Activated CD4-positive, alpha-beta T cell treated with anti-CD3 and anti-CD28 coated beads, Interleukin-2, amount 50 U/mL, for 16 hours (primary cell): Measurements from ENCODE around the gene ADARB2.

ENCODE experiments used
- DNase-seq: peaks from one replicate; pipeline ENCODE4 v3.0.0-alpha.2; 2020

Gene ADARB2

DNA sequence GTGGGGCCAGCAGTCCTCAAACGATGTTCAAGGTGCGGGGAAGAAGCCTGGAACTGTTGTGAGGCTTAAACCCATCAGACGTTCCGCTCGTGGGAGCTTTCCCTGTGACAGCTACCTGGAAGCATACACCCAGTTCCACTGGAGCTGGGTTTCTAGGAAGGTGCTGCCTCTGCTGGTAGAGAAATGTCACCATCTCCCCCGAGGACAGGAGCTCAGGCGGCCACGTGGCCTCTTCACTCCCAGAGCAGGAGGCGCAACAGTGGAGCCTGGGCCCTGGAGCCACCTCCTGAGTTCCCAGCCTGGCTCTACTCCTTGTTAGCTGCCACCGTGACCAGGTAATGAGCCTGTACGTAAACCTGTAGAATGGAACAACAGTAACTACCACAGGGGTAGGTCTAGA is 156.1 kb downstream of the ADARB2 start:
- DNase-seq, result no peak

DNA sequence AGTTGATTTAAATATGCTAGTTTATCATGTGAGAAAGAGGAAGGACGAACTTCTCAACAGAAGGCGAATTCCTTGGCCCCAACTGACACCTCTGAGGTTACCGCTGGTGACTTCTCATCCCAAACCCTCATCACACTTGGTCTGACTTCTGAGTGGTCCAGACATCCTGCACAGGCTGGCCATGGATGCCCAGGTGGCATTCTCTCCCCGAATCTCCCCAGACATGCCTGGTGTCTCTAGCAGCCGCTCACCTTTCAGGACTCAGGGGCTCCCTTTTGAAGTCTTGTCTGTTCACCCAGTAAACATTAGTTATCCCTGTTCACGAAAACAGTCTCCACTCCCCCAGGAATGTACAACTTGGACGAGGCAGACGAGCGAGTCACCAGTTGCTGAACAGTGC is 157.7 kb downstream of the ADARB2 start:
- no peak for DNase-seq

DNA sequence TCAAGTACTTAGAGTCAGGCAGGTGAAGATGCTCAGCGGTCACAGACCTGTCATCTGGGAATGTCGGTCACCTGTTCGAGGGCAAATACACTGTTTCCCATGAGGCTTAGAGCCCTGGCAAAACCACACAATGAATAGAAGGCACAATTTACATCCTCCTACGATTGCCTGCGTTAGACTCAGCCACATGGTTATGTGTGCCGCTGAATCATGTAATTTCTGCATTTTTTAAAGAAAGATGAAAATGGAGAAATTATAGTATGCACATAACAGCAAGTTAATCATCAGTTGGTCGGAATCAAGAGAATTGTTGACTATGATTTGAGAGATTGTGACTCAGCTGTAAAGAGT is 158.2 kb downstream of the ADARB2 start:
- DNase-seq, result no peak

DNA sequence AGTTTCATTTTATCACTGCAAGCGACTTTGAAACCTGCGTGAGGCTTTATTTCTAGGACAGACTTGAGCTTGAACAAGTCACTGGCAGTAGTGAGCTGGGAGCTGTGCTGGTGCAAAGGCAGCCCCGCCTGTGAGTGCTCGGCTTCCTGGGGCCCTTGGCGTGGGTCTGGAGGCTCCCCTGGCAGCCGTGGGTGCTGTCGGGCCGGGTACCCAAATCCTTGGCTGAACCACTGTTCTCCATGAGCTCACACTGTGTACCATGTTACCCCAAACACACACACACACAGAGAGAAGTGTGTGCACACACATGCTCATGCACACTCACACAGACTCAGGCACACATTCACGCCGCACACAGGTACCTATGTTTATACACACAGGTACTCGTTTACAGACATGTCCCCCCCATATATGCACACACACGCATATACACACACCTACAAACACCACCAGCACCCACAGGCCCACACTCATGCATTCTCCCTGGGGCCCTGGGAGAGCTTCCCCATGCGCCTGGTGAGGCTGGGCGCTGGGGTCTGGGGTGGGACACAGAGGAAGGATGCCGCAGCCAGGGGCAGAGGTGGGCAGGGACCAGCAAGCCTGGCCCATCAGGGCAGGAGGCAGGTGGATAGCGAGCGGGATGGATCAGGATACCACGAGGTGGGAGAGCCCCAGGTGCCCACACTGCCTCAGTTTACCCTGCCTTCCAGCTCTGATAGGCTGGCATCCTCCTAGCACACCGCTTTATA is 158.8 kb downstream of the ADARB2 start:
- DNase-seq, result no peak

DNA sequence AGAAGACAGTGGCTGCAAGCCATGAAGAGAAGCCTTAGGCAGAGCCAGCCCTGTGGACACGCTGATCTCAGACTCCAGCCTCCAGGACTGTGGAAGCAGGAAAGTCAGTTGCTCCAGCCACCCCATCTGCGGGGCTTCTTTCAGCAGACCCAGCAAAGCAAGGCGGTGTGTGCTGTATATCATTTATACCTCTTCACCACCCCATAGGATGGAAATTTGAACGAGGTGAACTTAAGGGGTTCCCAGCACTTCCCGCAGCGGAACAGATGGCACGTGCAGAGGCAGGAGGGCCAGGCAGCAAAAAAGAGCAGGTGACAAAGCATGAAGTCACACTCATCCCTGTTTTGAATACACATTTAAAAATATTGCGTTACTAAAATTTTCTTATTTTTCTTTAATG is 159.4 kb downstream of the ADARB2 start:
- DNase-seq, result no peak

DNA sequence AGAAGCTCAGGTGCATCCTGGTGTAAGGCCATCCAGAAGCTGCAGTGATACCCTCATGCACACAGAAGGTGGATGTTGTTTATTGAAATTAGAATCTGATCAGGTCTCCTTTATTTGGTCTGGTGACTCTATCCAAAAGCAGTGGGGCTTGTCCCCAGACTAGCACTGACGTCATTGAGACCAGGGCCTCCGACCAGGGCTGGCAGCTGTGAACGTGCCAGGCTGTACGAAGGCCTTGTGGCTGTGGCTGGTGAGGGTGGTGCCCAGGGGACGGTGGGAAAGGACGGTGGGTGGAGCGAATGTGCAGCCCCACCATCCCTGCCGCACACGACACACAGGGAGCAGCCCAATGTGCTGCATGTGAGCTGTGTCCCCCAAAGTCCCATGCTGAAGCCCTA is 160.0 kb downstream of the ADARB2 start:
- no peak for DNase-seq

DNA sequence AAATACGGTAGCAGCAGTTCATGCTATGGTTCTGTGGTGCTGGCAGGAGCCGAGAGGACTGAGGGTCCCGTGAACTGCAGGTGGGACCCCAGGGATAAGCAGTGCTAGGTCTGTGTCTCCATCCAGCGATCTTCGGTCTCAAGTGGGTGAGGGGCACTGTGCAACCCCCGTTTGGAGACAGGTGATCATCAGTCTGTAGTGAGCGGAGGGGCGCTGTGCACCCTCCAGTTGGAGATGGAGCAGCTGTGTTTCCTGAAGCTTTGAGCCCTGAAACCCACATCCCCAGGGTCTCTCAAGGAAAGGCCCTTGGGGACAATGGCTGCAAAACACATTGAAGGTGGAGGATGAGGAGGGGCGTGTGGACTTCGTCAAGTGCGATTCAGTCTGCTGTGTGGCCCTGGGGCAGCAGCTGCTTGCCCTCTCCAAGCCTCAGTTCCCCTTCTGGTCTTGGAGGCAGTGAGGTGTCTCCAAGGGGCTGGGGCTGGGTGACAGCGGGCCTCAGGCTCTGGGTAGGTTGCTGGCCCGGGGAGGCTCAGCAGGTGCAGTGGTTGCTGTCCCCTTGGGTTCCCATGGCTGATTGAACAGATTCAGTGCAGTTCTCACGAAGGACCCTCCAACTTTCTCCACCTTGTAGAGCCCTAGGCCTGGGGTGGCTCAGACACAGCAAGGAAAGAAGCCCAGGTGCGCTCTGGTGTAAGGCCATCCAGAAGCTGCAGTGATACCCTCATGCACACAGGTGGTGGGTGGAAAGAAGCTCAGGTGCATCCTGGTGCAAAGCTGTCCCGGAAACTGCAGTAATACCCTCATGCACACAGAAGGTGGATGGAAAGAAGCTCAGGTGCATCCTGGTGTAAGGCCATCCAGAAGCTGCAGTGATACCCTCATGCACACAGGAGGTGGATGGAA is 160.6 kb downstream of the ADARB2 start:
- DNase-seq, result no peak

DNA sequence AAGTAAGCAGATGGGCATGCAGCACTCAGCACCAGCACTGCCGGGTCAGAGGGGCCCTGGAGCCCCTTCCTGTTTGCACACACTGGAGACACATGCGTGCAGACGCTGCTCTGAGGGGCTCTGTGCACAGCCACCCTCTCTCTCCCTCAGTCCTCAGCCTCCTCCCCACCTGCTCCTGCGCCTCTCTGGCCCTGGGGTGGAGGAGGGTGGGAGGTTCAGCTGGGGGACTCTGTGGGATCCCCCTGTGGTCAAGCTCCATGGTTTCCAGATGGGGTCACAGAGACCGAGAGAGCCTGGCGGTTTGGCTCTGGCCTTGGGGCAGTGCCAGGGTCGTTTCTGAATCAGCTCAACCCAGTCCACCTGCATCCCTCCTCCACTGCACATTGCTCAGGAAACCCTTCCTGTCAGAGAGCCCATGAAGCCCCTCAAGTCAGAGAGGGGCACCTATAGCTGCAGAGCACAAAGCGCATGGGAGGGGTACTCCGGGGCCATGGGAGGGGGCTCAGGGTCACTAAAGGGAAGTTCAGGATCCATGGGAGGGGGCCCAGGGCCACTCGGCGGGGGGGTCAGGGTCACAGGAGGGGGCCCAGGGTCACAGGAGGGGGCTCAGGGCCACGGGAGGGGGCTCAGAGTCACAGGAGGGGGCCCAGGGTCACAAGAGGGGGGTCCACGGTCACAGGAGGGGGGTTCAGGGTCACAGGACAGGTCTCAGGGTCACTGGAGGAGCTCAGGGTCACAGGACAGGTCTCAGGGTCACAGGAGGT is 161.7 kb downstream of the ADARB2 start:
- DNase-seq, result no peak

DNA sequence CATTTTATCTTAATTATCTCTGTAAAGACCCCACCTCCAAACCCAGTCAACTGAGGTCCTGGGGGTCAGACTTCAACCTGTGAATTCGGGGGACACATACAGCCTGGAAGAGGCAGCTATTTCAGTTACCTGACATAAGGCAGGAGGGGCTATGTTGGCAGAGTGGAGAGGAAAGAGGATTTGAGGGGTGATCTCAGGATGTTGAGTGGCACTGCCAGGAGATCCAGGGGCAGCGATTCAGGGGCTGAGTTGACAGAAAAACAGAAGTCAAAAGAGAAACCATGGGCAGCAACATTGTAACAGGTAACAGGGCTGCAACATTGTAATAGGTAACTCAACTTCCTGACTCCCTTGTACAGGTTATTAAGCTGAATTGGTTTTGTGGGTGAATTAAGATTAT is 162.6 kb downstream of the ADARB2 start:
- no peak for DNase-seq

DNA sequence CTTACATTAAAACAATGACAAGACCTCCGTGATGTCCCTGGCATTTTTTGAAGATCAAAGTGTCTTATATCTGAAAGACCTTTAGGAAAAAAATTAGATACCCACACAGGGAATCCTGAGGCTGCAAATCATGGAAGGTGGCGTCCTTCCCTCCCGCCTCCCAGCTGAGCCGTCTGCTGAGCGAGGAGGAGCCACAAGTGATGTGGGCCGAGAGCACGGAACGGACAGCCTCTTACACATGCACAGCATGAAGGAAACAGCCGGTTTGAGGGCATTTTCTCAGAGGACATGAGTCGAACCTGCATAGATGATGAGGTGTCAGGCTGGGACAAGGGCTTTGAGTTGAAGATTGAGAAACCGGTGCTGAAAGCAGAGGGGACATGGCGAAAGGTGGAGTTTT is 163.3 kb downstream of the ADARB2 start:
- DNase-seq, result no peak

DNA sequence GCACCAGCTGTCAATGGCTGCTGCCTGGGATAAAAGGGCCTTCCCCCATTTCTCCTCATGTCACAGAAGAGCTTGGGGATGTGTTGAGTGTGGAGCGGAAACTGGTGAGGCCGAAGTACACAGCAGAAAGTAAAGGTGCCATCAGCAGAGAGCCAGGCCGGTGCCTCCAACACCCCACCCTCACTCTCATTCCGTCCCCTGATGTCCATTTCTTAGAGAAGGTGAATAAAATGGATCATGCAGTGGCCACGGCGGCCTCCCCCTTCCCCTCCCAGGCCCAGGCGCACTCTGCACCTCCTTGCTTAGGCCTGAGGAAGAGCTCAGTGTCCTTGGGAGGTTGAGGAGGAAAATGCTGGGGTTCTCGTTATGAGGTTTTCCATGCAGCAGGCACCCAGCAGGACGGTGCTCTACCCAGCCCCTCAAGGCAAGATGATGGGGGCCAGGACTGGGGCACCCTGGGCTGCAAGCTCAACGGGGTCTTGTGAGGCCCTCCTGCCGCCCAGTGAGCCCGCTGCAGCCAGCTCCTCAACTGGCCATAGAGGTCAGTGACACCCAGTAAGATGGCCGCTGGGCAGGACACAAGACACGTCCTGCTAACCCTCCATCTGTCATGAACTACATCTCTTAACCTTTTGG is 163.9 kb downstream of the ADARB2 start:
- no peak for DNase-seq

DNA sequence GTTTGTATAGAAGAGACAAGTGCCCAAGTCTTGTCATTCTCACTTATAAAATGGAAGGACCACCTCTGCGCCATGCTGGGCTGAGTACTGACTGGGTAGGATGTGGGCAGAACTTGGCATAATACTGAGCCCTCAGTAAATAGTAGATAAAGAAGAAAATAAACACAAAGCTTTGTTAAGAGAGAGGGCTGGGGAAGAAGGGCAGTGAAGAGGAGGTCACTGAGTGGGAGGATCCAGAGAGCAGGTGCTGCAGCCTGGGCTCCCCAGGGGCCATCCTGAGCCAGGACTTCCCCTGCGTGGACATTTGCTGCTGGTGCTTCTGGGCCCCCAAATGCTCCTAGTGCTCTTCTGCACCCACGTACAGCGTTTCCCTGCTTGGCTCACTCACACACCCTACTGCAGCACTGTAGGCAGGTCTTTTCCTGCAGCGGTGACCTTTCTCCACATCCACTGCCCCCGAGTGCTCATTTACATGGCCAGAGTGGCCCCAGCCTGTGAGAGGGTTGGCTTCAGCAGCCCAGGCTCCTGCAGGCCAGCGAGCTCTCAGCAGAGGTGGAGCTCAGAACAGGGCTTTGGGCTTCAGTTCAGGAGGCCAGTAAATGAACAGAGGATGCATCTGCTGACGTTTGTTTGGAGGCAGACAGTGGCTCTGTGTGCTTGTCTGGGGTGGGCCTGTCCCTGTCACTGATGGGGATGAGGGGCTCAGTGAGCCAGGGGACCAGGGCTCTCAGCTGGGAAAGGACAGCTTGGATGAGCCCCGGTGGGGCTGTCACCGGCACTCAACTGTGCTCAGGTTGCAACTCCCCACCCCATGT is 164.6 kb downstream of the ADARB2 start:
- no peak for DNase-seq

DNA sequence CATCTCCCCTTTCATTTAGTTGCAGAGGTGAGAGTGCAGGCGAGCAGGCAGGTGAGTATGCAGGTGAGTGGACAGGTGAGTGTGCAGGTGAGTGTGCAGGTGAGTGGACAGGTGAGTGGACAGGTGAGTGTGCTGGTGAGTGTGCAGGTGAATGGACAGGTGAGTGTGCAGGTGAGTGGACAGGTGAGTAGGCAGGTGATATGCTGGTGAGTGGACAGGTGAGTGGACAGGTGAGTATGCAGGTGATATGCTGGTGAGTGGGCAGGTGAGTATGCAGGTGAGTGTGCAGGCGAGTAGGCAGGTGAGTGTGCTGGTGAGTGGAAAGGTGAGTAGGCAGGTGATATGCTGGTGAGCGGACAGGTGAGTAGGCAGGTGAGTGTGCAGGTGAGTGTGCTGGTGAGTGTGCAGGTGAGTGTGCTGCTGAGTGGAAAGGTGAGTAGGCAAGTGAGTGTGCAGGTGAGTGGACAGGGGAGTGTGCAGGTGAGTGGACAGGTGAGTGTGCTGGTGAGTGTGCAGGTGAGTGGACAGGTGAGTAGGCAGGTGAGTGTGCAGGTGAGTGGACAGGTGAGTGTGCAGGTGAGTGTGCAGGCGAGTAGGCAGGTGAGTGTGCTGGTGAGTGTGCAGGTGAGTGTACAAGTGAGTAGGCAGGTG is 165.6 kb downstream of the ADARB2 start:
- no peak for DNase-seq

DNA sequence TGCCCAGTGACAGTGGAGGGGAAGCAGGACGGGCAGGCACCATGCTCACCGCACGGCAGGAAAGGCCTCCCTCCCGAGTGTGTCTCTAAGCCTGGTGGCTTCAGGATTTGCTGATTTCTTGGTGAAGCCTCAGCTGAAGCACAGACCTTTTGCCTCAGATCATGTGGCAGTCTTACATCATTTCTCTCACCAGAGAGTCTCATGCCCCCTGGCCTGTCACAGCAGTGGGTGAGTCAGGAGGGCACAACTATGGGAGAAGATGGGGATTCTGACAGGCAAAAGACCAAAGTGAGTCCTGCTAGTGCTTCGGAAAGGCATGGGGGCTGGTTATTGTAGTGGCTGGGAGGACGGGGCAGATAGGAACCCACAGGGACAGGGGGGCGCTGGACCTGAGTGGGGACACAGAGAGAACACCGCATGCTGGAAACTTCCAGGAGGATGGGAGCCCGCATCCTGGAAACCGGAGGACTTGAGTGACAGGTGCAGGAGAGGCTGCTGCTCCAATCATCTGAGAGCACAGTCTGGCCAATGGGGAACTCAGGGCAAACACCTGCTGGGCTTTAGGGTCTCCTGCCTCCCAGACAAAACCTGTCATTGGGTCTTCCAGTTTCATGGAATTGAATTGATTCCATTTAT is 166.8 kb downstream of the ADARB2 start:
- no peak for DNase-seq

DNA sequence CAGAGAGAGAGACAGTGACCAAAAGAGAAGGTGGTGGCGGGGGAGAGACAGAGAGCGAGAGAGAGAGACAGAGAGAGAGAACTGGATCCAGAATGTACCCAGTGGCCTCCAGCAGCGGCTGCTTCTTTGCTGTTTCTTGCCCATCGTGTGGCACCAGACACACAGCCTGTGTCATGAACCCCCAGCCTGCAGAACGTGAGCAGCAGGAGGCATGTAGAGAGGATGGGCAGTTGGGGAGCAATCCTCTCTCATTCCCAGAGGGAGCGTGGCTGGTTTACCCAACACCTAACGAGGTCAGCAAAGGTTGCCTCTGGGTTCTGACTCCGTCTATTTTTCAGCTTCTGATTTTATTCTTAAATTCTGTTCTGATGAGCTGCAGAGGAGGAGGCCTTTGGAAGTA is 168.1 kb downstream of the ADARB2 start:
- no peak for DNase-seq

DNA sequence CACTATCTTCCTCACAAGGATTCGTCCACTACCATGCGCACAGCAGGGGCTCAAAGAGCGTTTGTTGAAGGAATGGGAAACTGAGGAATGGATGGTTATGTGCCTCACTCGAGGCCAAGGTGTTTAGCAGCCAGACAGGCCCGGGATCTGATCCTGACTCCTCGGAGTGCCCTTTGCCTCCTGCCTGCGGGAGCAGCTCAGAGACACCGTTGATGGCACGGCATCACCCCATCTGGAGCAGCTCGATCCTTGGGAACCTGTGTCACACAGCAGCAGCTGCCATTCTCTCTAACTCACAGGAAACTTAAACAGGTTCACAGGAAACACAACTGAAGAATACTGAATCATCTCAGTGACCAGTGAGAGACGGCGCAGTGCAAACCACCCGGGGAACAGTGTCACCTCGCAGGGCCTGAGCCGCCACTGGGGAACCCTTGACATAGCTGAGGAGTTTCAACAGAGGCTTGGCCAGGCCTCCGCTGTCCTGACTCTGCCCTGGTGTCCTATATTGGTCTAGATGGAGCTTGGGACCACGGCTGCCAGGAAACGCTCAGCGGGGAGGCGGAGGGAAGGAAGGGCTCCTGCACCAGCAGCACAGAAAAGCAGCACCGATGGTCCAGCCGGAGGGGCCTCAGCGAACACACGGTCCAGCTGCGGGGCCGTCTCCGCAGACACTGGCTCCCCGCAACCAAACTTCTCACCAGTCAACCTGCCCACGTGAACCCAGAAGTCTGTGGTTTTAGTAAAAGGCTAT is 169.4 kb downstream of the ADARB2 start:
- DNase-seq, result no peak

DNA sequence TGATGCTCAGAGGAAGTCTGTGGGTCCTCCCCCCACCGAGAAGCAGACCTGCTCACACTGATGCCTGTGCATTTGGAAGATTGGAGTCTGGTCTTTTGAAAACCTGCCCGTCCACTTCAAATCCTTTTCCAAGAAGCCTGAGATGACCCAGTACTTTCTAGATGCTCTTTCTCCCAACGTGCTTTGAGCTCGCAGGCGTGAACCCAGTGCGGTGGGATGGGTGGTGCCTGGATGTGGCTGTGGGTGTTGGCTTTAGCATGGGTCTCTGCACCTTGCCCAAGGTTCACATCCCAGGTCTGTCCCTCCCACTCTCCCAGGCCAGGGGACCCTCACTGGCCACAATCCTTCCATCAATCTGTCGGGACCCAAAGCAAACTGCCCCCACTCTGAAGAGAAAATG is 170.2 kb downstream of the ADARB2 start:
- DNase-seq, result no peak

DNA sequence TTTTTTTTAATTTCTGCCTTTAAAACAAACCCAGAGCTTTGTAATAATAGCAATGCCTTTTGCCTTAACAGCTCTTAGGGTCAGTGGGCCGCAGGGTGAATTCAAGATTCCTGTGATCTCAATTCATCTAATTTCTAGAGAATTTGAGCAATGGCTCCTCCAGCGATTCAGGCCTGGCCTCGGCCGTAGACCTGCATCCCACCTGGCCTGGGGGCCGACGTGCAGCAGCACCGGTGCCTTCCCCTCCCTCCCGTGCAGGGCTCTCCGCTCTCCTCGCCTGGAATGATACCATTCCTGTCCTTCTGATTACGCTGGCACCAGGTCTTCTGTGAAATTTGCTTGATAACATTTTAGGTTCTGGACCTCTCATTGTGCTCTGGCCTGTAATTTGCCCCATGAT is 172.5 kb downstream of the ADARB2 start:
- no peak for DNase-seq

DNA sequence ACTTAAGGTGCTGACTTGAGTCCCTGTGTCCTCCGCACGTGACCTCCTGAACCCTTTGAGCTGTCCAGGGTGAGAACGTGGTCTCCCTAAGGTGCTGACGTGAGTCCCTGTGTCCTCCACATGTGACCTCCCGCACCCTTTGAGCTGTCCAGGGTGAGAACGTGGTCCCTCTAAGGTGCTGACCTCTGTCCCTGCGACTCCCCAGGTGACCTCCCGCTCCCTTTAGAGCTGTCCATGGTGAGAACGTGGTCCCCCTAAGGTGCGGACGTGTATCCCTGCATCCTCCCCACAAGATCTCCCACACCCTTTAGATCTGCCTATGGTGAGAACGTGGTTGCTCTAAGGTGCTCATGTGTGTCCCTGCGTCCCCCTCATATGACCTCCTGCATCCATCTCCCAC is 174.3 kb downstream of the ADARB2 start:
- DNase-seq, result no peak

DNA sequence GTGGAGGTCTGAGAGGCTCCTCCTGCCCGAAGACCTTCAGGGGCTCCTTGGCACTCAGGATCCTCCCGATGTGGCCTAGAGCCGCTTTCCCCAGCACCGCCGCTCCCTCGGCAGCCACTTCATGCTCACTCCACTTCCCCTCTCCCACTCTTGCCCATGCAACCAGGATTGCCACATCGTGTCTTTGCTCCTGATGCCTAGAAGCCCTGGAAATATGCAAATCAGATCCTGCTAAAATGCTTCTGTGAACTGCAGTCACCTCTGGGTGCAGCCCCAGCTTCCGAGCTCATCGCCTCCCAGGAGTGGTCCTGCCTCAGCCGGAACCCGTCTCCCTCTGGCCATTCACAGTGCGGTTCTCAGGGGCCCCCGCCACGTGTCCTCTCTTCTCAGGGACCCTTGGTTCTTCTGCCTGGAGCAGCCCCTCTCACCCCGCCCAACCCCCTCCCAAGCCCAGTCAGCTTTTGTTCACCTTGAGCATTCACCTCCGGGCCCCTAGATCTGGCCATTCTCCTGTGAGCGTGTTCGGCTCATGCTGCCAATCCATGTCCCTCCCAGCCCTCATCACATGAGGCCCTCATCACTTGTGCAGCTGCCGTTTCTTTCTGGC is 175.5 kb downstream of the ADARB2 start:
- DNase-seq, result no peak
